ENCODE data around the gene RUVBL1. TPM values are rescaled to one million over a fixed set of nuclear protein-coding genes. Genes with fewer than 3 reads are reported as not detected.

The RUVBL1 gene
- total RNA-seq, 1 experiment from 2014 or later, result 115 TPM

DNA sequence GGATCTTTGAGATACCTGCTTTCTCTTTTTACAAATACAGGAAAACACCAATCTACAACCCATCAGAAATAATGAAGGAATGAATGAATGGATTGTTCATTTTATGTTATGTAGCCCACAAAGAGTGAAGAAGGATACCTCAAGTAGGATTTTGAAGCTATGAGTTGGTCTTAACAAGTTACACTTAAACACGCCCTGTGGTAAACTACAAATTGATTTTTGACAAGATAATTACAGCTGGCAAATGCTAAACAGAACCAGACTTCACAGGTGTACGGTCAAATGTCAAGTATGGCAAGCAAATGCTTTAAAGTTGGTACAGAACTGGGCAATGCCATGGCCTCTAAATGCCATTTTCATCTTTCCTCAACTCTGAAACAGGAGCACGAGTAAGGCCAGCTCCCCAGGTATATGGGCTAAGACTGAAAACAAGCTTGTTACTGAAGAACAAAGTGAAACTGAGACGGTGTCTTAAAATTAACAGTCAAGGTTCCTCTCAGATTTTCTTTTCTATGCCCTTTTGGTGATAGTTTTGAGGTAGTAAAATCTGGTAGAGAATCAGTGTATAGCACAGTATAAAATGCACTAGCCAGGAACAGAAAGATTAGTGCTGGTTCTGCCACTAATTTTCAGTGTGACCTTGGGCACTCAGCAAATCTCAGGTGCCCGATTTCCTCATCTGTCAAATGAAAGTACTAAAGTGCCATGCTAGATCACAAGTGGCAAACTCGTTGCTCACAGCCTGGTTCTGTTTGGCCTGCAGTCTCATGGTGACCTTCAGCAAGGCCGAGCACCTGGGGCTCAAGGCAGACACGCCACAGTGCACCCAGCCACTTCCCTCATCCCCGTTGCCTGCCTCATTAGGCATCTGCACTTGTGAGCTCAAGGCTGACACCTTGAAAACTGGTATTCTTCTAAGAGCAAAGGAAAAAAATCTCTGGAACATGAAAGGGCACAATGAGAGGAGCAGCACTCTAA lies 9.5 kb downstream of the RUVBL1 start:
- no peaks in the 10 kb centered on the region for H3K9me2 ChIP-seq (ENCODE audit: insufficient read depth)
- H3K27ac ChIP-seq, result no peak overlapping the region
- intact Hi-C loops (cut with micrococcal nuclease; ENCODE audit: unreplicated experiment), result no loop called here
- CTCF ChIA-PET, result no interaction called here
- H3F3A ChIP-seq (ENCODE audit: insufficient read depth, low read depth), result no peaks in the 10 kb centered on the region; the same call in 1 of the 2 replicates
- DNase-seq, result no peak
- no peaks in the 10 kb centered on the region for H3K4me1 ChIP-seq (replicated peaks; ENCODE audit: insufficient read depth)
- peaks cover 41% of the 10 kb centered on the region for H3K79me2 ChIP-seq (ENCODE audit: low read depth)
- H3K4me3 ChIP-seq, result no peak overlapping the region
- peaks cover 43% of the 10 kb centered on the region for H3K36me3 ChIP-seq (ENCODE audit: low read depth)
- H4K20me1 ChIP-seq (ENCODE audit: insufficient read depth), result peaks cover 54% of the 10 kb centered on the region
- BruUV-seq (replicated peaks), result no TSS peak
- H2AFZ ChIP-seq, result no peak overlapping the region
- no peak overlapping the region for H3K4me2 ChIP-seq
- no peaks in the 10 kb centered on the region for H3K9me3 ChIP-seq (ENCODE audit: insufficient read depth, low read depth)
- POLR2A ChIA-PET (ENCODE audit: unreplicated experiment), result no interaction called here
- H3K27me3 ChIP-seq (ENCODE audit: insufficient read depth, low read depth), result no peaks in the 10 kb centered on the region
- TF ChIP-seq EZH2 (IDR thresholded peaks at IDR 0.05; ENCODE audit: low read depth), result no peak
- TF ChIP-seq, protein P1, sequence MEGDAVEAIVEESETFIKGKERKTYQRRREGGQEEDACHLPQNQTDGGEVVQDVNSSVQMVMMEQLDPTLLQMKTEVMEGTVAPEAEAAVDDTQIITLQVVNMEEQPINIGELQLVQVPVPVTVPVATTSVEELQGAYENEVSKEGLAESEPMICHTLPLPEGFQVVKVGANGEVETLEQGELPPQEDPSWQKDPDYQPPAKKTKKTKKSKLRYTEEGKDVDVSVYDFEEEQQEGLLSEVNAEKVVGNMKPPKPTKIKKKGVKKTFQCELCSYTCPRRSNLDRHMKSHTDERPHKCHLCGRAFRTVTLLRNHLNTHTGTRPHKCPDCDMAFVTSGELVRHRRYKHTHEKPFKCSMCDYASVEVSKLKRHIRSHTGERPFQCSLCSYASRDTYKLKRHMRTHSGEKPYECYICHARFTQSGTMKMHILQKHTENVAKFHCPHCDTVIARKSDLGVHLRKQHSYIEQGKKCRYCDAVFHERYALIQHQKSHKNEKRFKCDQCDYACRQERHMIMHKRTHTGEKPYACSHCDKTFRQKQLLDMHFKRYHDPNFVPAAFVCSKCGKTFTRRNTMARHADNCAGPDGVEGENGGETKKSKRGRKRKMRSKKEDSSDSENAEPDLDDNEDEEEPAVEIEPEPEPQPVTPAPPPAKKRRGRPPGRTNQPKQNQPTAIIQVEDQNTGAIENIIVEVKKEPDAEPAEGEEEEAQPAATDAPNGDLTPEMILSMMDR (conservative IDR thresholded peaks at IDR 0.05), result no peak

DNA sequence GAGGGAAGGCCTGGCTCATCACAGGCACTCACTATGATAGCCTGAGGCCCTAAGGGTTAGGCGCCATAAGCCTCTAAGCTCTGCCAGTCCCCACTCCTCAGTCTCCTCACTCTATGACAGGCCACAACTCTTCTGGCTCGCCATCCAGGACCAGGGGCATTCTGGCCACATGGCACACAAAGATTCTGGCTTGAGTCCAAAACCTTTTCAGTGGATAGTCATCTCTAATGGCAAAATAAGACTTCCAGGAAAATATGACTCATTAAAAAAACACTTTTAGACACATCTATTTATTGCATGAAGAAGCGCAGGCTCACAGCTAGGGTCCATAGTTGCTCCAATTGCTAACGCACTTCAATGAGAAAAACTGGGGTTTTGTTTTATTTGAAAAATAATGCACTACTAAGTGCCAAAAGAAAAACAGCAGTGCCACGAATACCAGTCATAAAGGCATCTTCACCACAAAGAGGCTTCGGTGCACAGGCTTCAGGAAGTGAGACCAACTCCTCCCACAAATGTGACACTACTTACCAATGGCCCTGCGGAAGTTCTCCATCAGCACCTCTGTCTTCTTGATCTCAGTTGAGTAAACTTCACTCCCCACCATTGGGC lies 11.1 kb downstream of the RUVBL1 start:
- peaks cover 40% of the 10 kb centered on the region for H3K36me3 ChIP-seq (ENCODE audit: low read depth)

DNA sequence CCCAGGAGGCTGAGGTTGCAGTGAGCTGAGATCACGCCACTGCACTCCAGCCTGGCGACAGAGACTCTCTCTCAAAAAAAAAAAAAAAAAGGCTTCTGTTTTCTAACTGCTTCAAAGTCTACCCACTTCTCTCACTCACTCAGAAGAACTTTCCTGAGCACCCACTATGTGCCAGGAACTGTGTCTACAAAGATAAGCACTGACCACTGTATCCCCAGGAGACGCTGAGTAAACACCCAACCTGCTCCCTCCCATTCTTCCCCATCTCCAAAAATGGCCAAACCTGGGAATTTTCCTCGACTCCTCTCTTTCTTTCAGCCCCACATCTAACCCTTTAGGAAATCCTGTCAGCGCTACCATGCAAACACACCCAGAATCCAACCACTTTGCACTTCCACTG lies 12.5 kb downstream of the RUVBL1 start:
- Histone ChIP-seq H3K27ac (no peak overlapping the region), H3K9me2 (ENCODE audit: insufficient read depth) (no peaks in the 10 kb centered on the region), H3F3A (ENCODE audit: insufficient read depth, low read depth) (no peaks in the 10 kb centered on the region; the same call in 1 of the 2 replicates), H3K27me3 (ENCODE audit: insufficient read depth, low read depth) (no peaks in the 10 kb centered on the region), H3K4me3 (no peak overlapping the region), H3K79me2 (ENCODE audit: low read depth) (peaks cover 34% of the 10 kb centered on the region), H2AFZ (no peak overlapping the region), H3K9me3 (ENCODE audit: insufficient read depth, low read depth) (no peaks in the 10 kb centered on the region), H3K4me1 (replicated peaks; ENCODE audit: insufficient read depth) (no peaks in the 10 kb centered on the region), H4K20me1 (ENCODE audit: insufficient read depth) (peaks cover 62% of the 10 kb centered on the region), H3K36me3 (ENCODE audit: low read depth) (peaks cover 40% of the 10 kb centered on the region), H3K4me2 (no peak overlapping the region)
- TF ChIP-seq, protein P1 (conservative IDR thresholded peaks at IDR 0.05), result no peak
- TF ChIP-seq EZH2 (IDR thresholded peaks at IDR 0.05; ENCODE audit: low read depth), result no peak
- POLR2A ChIA-PET (ENCODE audit: unreplicated experiment), result no interaction called here
- DNase-seq, result no peak
- CTCF ChIA-PET, result no interaction called here
- intact Hi-C loops (cut with micrococcal nuclease; ENCODE audit: unreplicated experiment), result no loop called here
- BruUV-seq (replicated peaks), result no TSS peak

More for the DNA sequence above, 11.1 kb downstream of the RUVBL1 start:
- intact Hi-C loops (cut with micrococcal nuclease; ENCODE audit: unreplicated experiment), result no loop called here
- no TSS peak for BruUV-seq (replicated peaks)
- Histone ChIP-seq H3K27ac (no peak overlapping the region), H3K4me1 (replicated peaks; ENCODE audit: insufficient read depth) (no peaks in the 10 kb centered on the region), H3K4me3 (no peak overlapping the region), H3K9me2 (ENCODE audit: insufficient read depth) (no peaks in the 10 kb centered on the region), H3K9me3 (ENCODE audit: insufficient read depth, low read depth) (no peaks in the 10 kb centered on the region), H3K27me3 (ENCODE audit: insufficient read depth, low read depth) (no peaks in the 10 kb centered on the region), H3K79me2 (ENCODE audit: low read depth) (peaks cover 37% of the 10 kb centered on the region), H4K20me1 (ENCODE audit: insufficient read depth) (peaks cover 60% of the 10 kb centered on the region), H3F3A (ENCODE audit: insufficient read depth, low read depth) (no peaks in the 10 kb centered on the region; the same call in 1 of the 2 replicates), H2AFZ (no peak overlapping the region), H3K4me2 (no peak overlapping the region)
- POLR2A ChIA-PET (ENCODE audit: unreplicated experiment), result no interaction called here
- no peak for TF ChIP-seq EZH2 (IDR thresholded peaks at IDR 0.05; ENCODE audit: low read depth)
- TF ChIP-seq, protein P1 (conservative IDR thresholded peaks at IDR 0.05), result no peak
- CTCF ChIA-PET, result no interaction called here
- DNase-seq, result peak; percentile 42 to 62
